HG03354 (cell line): ENCODE data around the gene DLGAP4.

Experiments used
- ATAC-seq: cut with Tn5 transposase; IDR thresholded peaks from one replicate; pipeline ENCODE4 v1.9.1; 2021; ENCODE audit warnings: mild to moderate bottlenecking; ENCODE audit not compliant: unreplicated experiment, poor library complexity, severe bottlenecking

DLGAP4 gene

DNA sequence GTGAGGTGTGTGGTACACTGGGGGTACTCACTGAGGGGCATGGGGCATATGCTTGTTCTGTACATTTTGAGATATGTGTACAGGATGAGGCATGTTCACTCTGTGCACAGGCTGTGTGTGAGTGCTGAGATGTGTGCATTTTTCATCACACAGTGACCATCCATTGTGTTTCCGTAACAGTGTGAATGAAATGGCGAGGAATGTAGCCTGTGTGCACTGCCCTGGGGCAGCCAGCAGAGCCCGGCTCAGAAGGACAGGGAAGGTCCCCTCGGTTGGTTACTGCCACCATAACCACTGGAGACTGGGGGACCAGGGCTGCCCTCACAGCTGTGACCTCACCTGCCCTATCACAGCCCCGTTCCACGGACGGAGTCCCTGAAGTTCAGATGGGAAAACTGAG lies 129.0 kb downstream of the DLGAP4 start:
- no peak for ATAC-seq

DNA sequence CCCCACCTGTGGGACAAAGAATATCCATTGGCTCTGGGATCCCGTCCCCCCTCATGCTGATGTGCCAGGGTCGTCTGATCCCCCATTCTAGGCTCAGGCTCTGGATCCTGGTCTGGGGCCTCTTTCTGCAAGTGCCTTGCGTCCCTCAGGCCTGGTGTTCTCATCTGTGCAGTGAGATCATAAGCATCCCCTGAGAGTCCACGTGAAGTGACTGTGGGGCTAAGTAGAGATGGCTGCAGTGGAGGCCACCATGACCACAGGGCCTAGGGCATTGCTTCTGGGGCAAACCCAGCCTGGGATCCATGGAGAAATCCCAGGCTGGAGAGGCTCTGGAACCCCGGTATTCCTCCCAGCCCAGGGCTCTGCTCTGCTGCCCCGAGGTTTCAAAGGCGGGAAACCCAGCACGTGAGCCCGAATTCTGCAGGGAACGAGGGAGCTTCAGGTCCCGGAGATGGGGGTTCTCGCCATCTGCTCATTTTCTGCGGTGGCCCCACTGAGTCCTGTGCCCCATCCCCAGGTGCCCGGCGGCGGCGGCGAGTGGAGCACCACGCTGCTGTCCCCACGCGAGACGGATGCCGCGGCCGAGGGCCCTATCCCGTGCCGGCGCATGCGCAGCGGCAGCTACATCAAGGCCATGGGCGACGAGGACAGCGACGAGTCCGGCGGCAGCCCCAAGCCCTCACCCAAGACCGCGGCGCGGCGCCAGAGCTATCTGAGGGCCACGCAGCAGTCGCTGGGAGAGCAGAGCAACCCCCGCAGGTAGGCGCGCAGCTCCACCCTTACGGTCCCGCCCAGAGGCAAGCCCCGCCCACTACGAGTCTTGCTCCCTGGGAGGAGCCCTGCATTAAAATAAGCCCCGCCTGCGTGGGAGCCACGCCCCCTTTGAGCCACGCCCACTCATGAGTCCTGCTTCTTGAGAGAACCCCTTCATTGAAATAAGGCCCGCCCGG lies 129.7 kb downstream of the DLGAP4 start:
- ATAC-seq: no peak

DNA sequence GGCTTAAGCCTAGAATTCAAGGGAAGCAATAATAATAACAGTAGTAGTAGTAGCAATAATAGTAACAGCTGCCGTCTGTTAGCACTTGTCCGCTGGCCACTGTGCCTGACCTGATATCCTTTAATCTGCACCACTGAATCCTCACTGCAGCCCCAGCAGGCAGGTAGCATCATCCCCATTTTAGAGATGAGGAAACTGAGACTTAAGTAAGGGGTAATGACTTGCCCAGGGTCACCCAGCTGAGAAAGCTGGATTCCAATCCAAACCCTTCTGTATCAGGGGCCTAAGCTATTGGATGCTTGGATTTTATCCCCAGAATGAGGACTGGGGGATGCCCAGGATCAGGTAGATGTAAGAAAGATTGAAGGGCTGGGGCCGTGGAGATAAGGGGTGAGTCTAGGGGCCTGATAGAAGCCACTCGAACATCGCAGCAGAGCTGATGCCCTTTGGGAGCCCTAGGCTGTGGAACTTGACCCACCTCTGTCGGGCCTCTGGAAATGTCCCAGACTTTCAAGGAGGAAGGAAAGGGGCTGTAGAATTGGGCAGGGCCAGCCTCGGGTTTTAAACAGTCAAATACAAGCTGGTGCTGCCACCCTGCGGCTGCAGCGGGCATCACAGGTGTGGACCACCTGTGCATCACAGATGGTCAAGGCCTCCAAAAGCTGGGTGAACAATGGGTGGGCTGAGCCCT lies 133.0 kb downstream of the DLGAP4 start:
- ATAC-seq: no peak

DNA sequence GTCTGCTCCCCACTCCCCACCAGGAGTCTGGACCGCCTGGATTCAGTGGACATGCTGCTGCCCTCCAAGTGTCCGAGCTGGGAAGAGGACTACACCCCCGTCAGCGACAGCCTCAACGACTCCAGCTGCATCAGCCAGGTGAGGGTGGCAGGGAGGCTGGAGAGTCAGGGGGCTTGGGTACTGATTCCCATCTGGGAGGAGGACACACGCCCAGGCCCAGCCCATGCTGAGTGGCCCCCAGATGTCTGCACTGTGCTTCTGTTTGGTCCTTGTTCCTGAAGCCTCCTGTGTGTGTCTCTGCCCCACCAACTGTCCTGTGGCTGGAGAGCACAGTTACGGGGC lies 133.6 kb downstream of the DLGAP4 start:
- no peak for ATAC-seq

DNA sequence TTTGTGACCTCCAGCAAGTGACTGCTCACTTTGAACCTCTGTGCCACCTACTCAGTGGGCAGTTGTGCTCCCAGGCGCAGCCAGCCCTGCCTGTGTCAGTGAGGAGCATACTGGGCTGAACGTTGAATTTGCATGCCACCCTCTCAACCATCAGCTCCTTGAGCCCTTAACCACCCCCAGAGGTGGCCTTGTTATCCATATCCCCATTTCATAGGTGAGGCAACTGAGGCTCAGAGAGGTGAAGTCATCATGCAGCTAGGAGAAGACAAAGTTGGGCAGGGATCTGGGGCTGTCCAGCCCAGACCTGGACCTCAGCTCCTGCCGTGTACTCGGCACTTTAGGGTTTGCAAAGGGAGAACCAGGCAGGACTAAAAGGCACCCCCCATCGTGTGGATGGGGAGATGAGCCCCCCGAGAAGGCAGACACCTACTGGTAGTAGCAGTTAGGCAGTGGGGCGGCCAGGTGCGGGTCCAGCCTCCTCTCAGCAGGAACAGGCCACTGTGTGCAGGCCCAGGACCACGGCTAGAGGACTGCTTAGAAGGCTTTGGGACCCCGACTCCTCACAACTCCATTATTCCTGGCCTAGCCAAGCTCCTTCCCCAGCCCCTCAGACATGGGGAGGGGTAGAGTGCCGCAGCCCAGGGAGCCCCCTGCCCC lies 134.4 kb downstream of the DLGAP4 start:
- ATAC-seq: no peak

DNA sequence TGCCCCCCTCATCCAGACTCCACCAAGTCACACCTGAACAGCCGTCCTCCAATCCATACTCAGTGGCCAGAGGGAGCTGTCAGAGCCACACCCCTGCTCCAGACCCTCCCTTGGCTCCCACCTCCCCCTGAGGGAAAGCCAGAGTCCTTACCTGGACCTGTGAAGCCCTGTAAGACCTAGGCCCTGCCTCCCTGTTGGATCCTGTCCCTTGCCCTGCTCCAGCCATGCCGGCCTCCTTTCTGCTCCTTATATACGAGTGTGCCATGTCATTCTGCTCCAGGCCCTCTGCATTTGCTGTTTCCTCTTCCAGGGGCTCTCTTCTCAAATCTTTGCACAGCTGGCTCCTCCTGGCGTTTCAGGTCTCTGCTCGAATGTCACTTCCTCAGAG lies 134.9 kb downstream of the DLGAP4 start:
- no peak for ATAC-seq

DNA sequence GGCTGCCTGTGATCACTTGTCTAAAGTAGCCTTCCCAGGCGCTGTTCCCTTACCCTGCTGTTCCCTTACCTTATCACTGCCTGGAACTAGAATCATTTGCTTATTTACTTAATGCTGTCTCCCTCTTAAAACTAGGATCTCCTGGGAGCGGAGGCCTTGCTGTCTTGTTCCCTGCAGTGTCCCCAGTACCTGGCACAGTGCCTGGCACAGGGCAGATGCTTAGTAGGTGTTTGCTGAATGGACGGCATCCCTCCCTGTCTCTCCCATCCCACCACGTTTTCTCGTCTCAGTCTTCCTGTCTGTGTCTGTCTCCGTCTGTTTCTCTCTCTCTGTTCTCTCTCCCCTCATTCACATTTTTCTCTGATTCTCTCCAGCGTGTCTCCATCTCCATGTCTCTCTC lies 135.3 kb downstream of the DLGAP4 start:
- ATAC-seq: no peak

DNA sequence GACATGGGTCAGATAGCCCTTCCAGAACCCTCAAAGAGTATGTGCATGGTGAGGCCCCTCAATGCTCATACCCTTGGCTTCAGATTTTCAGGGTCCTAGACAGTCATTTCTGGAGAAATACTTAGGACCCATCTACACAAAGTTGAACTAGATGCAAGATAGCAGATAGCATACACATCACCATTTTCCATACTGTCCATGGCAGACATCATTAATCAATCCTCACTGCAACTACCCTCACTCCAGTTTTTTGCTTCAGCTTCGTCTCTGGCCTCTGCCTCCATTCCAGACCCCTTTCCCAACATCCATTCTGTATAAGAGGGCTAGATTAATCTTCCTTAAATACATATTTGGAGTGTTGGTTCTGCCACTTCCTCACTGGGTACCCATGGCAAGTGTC lies 139.7 kb downstream of the DLGAP4 start:
- ATAC-seq: no peak

DNA sequence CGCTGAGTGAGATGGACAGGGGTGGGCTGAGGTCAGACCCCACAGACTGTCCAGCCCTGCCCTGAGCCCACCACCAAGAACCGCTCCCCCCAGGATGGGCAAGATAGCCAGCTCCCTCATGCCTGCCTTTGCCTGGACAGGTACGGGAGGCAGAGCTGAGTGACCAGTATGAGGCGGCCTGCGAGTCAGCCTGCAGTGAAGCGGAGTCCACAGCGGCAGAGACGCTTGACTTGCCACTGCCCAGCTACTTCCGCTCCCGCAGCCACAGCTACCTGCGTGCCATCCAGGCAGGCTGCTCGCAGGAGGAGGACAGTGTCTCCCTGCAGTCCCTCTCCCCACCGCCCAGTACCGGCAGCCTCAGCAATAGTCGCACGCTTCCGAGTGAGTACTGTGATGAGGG lies 140.4 kb downstream of the DLGAP4 start:
- no peak for ATAC-seq

DNA sequence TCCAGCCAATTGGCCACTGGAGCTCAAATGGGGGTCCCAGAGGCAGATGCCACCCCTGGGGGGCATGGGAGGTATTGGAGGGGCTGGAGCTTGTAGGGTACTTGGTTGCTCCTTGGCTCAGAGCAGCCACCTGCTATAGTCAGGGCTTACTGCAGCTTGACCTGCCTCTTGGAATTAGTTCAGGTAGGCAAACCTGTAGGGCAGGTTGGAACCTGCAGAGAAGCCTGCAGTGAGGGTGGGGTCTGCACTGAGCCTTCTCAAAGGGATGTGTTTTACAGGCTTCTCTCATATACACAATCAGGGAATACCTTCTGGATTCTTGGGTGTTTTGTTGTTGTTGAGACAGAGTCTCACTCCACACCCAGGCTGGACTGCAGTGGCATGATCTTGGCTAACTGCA lies 141.0 kb downstream of the DLGAP4 start:
- ATAC-seq: no peak

DNA sequence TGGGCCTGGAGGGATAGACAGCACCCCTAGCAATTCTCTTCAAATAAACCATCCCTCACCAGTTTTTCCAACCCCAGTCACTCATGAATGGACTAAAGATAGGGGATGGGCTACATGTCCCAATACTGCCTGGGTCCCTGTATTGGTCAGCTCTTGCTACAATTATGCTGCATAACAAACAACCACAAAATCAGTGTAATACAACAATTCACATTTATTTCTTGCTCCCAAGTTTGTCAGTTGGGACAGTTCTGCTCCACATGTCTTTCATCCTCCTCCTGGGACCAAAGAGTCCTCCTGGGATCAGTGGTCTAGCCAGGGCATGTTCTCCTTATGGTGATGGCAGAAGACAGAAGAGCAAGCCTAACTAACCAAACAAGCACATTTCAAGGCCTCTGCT lies 143.5 kb downstream of the DLGAP4 start:
- ATAC-seq: no peak

DNA sequence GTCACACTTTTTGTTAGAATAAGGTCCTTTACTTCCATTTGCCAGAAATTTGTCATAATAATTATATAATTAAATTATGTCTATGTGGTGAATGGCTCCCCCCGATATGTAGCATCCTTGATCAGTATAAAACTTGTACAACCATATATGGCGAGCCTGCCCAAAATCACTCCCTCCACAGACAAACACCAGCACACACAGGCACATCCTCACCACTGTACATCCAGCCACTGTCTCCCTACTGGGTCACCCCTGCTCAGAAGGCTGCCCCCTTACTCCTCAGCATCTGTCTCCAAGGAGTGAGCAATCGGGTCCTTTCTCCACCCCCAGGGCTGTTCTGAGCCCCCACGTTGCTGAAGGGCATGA lies 148.2 kb downstream of the DLGAP4 start:
- no peak for ATAC-seq

DNA sequence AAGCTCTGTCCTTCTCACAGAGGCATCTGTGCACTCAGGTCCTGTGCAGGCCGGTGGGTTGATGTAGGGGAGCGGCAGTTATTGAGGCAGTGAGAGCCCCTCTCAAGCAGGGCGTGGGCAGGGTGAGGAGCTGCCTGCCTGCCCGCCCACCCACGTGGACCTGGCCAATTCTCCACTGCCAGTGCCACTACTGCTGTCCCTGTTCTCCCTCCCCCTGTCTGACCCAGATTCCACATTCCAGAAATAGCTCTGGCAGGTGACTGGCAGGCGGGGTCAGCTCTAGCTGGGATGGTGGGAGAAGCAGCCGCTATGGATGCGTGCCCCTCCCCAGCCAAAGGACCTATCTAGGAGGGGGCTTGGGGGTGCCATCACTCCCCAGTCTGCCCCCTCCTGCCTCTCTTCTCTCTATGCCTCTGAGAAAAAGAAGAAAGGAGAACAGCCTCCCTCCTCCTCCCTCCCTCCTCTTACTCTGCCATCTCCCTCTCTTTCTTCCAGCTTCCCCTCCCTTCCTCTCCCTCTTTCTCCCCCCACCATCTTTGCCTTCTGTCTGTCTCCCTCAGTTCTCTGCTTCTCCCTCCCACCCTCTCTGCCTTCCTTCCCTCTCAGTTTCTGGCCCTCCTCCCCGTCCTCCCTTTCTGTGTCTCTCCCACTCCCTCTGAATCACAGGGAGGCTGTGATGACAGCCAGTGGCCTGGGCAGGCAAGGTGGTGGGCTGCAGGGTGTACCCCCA lies 148.7 kb downstream of the DLGAP4 start:
- ATAC-seq: no peak

DNA sequence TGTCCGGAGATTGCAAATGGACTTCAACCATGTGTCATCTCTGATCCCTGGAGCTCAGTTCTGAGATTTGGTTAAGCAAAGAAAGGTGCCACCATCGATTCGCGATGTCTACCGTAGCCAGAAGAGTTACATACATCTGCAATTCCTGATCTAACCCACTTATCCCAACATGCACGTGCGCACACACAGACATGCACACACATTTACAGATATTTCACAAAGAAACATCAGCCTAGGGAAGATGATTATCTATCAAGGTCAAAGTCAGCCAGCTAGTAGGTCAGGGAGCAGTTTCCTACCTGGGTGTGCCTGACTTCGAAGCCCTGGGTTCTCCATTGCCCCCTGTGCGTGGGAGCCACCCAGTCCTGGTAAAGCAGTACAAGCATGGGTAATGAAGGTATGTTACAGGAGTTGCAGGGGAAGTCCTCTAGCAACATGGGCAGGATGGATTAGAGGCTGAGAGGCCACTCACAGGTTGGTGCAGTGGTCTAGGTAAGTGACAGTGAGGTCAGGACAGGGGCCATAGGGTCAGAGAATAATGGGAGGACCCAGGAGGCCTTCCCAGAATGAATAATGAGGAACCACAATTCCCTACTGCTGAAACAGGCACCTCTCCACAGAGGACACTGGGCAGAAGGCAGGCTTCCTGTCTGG lies 150.0 kb downstream of the DLGAP4 start:
- ATAC-seq: no peak

DNA sequence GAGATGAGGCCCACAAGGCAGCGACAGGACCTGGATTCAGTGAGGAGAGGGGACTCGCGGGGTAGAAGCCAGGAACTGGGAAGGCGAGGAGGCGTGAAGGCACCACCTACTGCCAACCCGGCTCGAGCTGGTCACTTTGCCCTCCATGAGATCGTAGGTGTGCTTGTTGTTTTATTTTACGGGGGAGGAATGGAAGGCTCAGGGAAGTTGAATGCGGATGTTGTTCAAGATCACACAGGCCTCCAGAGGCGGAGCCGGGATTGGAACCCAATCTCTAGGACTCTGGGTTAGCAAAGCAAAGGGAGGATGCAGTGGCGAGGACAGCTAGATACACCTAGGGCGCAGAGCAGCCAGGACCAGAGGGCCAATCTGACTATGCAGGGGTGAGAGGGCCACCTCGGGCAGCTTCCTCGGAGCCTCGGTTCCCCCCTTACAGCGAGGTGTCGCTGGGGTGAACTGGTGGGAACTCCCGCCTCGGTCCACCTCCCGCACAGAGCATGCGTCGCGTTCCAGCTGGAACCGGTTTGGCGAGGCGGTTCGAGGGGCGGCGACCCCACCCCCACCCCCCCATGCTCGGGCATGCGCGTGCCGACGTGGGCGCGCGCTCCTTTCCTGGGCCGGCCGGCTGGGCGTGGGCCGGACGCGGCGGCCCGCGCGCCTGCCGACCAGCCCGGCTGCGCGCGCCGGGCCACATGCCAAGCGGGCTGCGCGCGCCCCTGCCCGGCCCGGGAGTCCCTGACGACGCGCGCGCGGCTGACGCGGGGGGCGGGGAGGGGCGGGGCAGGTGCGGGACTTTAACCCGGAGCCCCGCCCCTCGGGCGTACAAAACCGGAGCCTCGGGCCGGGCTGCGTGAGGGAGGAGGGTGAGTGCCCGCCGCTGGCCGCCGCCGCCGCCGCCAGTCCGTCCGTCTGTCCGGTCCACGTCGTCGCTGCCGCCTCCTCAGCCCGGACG lies 154.8 kb downstream of the DLGAP4 start:
- ATAC-seq: peak; percentile 68

DNA sequence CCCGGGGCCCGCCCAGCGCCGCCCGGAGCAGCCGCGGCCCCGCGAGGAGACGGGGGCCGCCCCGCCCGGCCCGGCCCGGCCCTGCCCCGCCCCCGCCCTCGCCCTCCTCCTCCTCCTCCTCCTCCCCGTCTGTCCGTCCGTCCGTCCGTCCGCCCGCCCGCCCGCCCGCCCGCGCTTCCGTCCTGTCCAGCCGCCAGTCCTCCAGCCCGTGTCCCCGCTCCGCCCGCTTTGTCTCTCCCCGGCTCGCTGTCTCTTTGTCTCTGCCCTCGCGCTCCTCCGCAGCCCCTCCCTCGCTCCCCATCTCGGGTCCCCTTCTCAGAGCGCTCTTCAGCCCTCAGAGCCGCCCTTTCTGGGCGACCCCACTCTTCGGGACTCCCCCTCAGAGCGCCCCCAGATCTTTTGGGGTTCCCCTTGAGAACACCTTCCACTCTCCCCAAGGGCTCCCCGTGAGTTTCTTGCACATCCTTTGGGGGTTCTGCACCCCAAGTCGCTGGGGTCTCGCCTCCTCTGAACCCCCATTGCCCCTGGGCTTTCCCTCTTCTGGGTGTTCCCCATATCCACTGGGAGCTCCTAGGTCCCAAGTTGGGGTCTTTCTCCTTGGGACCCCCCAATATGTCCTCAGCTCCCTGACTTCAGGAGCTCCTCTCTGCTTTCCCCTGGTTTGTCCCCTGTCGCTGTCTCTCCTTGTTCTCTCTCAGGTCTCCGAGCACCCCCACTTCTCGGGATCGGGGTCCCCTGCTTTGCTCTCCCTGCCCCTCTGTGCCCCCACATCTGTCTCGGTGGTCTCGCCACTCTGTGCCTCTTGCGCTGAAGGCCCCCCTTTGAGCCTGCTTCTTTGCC lies 155.7 kb downstream of the DLGAP4 start:
- peak; percentile 23 for ATAC-seq

DNA sequence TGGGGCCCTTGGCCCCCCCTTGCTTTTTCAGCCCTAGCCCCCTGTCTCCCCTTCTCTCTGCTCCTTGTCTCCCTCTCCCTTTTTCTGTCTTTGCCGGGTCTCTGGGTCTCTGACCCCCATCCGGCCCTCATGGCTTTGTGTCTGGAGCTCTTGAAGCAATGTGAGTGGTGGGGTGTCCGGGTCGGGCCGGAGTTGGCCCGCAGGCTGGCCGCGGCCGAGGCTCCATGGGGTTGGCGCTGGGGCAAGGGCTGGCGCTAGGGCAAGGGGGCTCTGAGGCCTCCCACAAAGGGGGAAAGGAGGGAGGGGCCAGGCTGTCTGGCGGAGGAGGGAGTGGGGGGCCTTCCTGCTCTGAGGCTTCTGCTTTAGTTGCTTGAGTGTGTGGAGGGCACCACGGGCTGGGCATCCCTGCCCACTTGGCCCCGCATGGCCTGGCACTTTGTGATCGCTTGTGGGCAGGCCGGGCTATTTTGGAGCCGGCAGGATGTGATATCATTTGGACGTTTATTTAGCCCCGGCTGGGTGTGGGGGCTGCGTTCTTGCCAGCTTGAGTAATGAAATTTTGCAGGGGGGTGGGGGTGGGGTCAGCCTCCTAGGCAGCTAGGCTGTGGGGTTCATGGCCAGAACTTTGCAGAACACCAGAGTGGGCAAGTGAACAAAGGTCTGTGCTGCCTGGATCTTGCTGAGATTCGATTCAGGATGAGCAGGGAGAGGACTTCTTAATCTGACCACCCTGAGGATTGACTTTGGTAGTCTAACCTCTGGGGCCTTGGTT lies 156.5 kb downstream of the DLGAP4 start:
- ATAC-seq: no peak
